Activated naive CD4-positive, alpha-beta T cell (primary cell): Measurements from ENCODE around the gene WBP2NL.

Experiments
- DNase-seq, 4 experiments: peaks; one replicate each; lab custom pipeline; 2025; lab: John Stamatoyannopoulos, UW

The WBP2NL gene

GRCh38 chr22:42072606-42073330 lies 74.2 kb downstream of the WBP2NL start:
- DNase-seq = no peak

- no peak for DNase-seq
These were observed 75.0 kb downstream of the WBP2NL start for GRCh38 chr22:42073621-42074041.

GRCh38 chr22:42074132-42074811 lies 75.7 kb downstream of the WBP2NL start, which contains the start of gene PHETA2:
Gene PHETA2 (plus strand): TSS chr22:42074248. CDS start chr22:42077294, 3,046 bp downstream.
- peak in 3 of 4 experiments; percentile 23 to 55 (median 24) for DNase-seq

- DNase-seq = no peak
These were observed 76.5 kb downstream of the WBP2NL start for GRCh38 chr22:42074846-42075676.

- no peak for DNase-seq
These were observed 78.3 kb downstream of the WBP2NL start for GRCh38 chr22:42076764-42077485.

- DNase-seq = no peak
These were observed 79.0 kb downstream of the WBP2NL start for GRCh38 chr22:42077486-42078125.
